Lung (tissue), 12 donors: Measurements from ENCODE around the gene ABCB6. TPM values are rescaled to one million over a fixed set of nuclear protein-coding genes. Genes with fewer than 3 reads are reported as not detected.

Source experiments
- ATAC-seq: fragments of 200-7000 bp; cut with Tn5 transposase; one replicate; pipeline ENCODE4 v1.9.1; 2020; ENCODE audit warnings: moderate number of reproducible peaks; ENCODE audit not compliant: insufficient read depth, low FRiP score
- DNase-seq, 3 donors: peaks; one replicate each; pipeline ENCODE4 v3.0.0-alpha.2; 2013 to 2017
- H3K27ac ChIP-seq, 2 donors: one replicate each; pipeline ENCODE4 v1.5.1; 2013; ENCODE audit warnings: mild to moderate bottlenecking in 2 of 2, moderate library complexity in 2 of 2, control low read depth in 1 of 2, inconsistent platforms in 1 of 2, low read depth in 1 of 2, low read length in 1 of 2
- H3K27me3 ChIP-seq, 3 donors: one replicate each; pipeline ENCODE4 v1.5.1; 2013; ENCODE audit warnings: low read length in 2 of 3; ENCODE audit not compliant: control insufficient read depth in 3 of 3, insufficient read depth in 3 of 3
- H3K36me3 ChIP-seq, 4 donors: one replicate each; pipeline ENCODE4 v1.5.1; 2013; ENCODE audit warnings: low read length in 4 of 4, mild to moderate bottlenecking in 1 of 4, moderate library complexity in 1 of 4; ENCODE audit not compliant: control insufficient read depth in 4 of 4, insufficient read depth in 4 of 4
- H3K4me1 ChIP-seq, 5 donors: one replicate each; pipeline ENCODE4 v1.5.1; 2013; ENCODE audit warnings: low read length in 5 of 5, mild to moderate bottlenecking in 2 of 5, moderate library complexity in 1 of 5; ENCODE audit not compliant: control insufficient read depth in 5 of 5, insufficient read depth in 5 of 5
- H3K4me3 ChIP-seq: one replicate; pipeline ENCODE4 v1.5.1; 2013; ENCODE audit warnings: mild to moderate bottlenecking, control low read depth, moderate library complexity
- H3K9ac ChIP-seq, 2 donors: one replicate each; pipeline ENCODE4 v1.5.1; 2013; ENCODE audit warnings: low read length in 2 of 2, control low read depth in 1 of 2; ENCODE audit not compliant: insufficient read depth in 1 of 2
- H3K9me3 ChIP-seq, 4 donors: one replicate each; pipeline ENCODE4 v1.5.1; 2013; ENCODE audit warnings: low read length in 3 of 4, mild to moderate bottlenecking in 1 of 4, moderate library complexity in 1 of 4; ENCODE audit not compliant: control insufficient read depth in 4 of 4, insufficient read depth in 3 of 4
- WGBS, 2 donors: extraction: QIAGEN DNeasy Blood & Tissue Kit; methylation state at CpG; one replicate each; pipeline ENCODE4 v1.1.7; 2013; 5-methylcytosine and 5-hydroxymethylcytosine counted together
- polyA plus RNA-seq, 2 donors: library from polyadenylated mRNA; stranded (reverse); fragments of 200-250 nt; gene quantifications; one replicate each; pipeline ENCODE4 v1.2.1, GENCODE V29; 2013
- total RNA-seq, 2 donors: library from RNA; depleted of rRNA in 1 of 2; stranded (reverse); fragments of >200 nt in 1 of 2; gene quantifications; one replicate each; pipeline ENCODE4 v1.2.1, GENCODE V29; 2014 to 2021
- TF ChIP-seq, protein P1 (sequence below): IDR thresholded peaks from 2 replicates; pipeline ENCODE4 v1.5.1; 2012; ENCODE audit warnings: mild to moderate bottlenecking; ENCODE audit errors: control extremely low read depth, extremely low read depth
- donor health status: control.
- donor health status: control.
- donor health status: Bipolar disorder and iron deficiency.
- donor health status: healthy.
- donor health status: DM: yes; HTN: yes; CAD: no.

ABCB6 gene
- total and polyA plus RNA-seq, 4 donors = 17.2 to 49.4 (median 34.0) TPM

DNA sequence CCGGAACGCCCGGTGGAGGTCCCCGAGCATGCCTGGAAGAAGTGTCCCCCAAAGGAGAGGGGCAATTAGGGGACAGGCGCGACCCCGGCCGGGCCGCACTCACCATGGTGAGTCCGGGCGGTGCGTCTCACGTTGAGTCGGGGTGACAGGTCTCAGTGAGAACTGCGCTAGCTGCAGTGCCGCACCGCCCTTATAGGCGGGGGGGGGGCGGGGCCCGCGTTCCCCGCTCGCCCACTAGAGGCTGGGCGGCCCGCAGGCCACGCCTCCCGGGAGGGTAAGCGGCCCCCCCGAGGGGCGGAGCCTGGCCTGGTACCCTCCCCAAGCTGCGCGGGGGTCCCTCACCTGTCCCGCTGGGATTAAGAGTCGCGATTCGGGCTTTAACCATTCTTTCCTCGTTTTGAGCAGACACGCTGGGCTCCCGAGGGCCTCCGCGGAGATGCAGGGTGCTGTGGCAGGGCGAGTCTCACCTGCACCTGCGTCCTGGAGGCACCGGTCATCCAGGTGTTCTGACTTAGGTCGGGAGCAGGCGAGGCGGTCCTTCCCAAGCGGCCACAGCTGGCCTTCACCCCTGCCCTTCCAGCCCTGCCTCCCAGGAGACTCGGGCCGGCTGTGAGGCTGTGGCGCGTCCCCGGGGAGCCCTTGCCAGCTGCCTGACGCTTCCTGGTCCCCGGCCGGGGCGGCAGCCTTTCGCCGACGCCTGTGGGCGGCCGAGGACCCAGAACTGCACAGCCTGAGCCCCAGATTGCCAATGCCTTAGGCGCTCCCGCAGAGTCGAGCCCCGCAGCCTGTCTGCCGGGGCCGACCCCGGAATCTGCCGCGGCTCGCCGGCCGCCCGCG lies 35.2 kb upstream of the ABCB6 start, which contains the start of gene TUBA4A:
TUBA4A (minus strand) TSS at position 166 of the 837 bp plus-strand sequence; CDS start at position 106, 60 bp downstream.
- peak; percentile 89 for ATAC-seq
- Histone ChIP-seq H3K27ac (peak within 1 kb of the TSS; percentile 84 to 94), H3K9me3 (no peaks in the 10 kb centered on the region), H3K4me3 (peak within 1 kb of the TSS; percentile 48), H3K9ac (peak within 1 kb of the TSS in 1 of 2 donors; percentile 13), H3K27me3 (peaks cover 0 to 48% (median 38%) of the 10 kb centered on the region in 3 donors), H3K36me3 (peaks cover 0 to 7% (median 0%) of the 10 kb centered on the region in 4 donors), H3K4me1 (peaks cover 0 to 34% (median 23%) of the 10 kb centered on the region in 5 donors)
- DNase-seq = peak; percentile 36 to 67 (median 62)
- WGBS, 2 donors = 0 to 1% methylated on average over 74 to 76 of the region's 76 CpGs
- TF ChIP-seq, protein P1, sequence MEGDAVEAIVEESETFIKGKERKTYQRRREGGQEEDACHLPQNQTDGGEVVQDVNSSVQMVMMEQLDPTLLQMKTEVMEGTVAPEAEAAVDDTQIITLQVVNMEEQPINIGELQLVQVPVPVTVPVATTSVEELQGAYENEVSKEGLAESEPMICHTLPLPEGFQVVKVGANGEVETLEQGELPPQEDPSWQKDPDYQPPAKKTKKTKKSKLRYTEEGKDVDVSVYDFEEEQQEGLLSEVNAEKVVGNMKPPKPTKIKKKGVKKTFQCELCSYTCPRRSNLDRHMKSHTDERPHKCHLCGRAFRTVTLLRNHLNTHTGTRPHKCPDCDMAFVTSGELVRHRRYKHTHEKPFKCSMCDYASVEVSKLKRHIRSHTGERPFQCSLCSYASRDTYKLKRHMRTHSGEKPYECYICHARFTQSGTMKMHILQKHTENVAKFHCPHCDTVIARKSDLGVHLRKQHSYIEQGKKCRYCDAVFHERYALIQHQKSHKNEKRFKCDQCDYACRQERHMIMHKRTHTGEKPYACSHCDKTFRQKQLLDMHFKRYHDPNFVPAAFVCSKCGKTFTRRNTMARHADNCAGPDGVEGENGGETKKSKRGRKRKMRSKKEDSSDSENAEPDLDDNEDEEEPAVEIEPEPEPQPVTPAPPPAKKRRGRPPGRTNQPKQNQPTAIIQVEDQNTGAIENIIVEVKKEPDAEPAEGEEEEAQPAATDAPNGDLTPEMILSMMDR = no peak

DNA sequence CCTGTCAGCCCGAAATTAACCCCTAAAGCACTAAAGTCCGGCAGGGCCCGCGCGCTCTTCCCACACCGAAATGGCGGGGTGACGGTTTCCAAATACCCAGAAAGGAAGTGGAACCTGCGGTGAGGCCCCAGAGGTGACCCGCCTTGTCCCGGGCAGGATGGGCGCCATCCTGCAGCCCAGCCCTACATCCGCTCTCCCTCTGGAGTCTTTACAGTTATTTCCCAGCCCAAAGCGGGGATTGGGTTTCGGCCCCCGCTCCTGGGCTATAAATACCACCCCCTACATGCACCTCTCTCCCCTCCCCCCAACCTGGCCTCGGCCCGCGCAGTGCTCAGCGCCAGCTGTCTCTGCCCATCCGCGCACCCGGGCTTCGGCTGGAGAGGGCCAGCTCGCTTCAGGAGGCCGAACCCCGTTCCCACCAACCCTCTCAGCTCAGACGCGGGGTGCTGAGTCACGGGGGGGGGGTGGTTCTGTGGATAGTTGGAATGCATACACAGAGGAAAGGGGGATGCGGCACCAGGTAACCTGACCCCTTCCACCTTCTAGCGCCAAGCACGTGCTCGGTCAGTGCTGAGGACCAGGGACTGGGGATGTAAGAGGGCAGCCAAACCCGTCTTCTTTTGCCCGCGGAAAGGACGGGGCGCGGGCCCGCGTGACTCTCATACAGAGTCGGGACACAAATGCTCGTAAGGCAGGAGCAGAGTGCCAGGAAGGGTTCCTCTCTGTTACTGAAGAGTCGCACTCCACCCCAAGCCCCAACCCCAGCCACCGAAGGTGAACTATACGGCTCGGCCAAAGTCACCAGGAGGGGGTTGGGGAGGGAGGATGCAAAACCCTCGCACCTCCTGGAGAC lies 34.4 kb upstream of the ABCB6 start, which contains the start of gene TUBA4B:
TUBA4B (plus strand) TSS at position 344 of the 853 bp plus-strand sequence; CDS start at position 509, 165 bp downstream.
- Histone ChIP-seq H3K36me3 (peaks cover 0 to 9% (median 3%) of the 10 kb centered on the region in 4 donors), H3K9ac (peak within 1 kb of the TSS in 1 of 2 donors; percentile 13), H3K4me3 (peak within 1 kb of the TSS; percentile 48), H3K4me1 (peaks cover 0 to 37% (median 32%) of the 10 kb centered on the region in 5 donors), H3K27me3 (peaks cover 0 to 43% (median 35%) of the 10 kb centered on the region in 3 donors), H3K27ac (peak within 1 kb of the TSS; percentile 84 to 94), H3K9me3 (no peaks in the 10 kb centered on the region)
- DNase-seq = peak in 1 of 3 donors; percentile 13
- 1 to 3% methylated on average over 49 of the region's 49 CpGs for WGBS, 2 donors
- peak; percentile 10 for ATAC-seq
- TF ChIP-seq, protein P1 = no peak

DNA sequence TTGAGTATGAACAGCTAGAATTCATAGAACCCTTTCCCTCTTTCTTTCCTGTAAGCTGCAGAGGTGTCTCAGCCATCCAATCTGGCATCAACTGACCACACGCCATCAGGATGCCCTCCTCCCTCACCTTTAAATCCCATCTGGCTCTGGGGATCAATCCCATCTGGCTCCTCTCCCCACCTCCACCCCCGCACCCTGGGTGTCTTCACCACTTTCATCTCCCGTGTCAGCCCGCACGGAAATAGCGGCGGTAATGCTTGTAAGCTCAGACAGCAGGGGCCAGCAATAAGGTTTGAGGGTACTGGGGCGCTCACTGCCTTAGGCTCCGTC lies 33.8 kb upstream of the ABCB6 start:
- Histone ChIP-seq H3K36me3 (peaks cover 0 to 12% (median 7%) of the 10 kb centered on the region in 4 donors), H3K27ac (peak overlapping the region; percentile 81 to 94), H3K27me3 (peaks cover 0 to 43% (median 35%) of the 10 kb centered on the region in 3 donors), H3K9ac (no peak overlapping the region), H3K4me3 (peak overlapping the region; percentile 48), H3K9me3 (no peaks in the 10 kb centered on the region), H3K4me1 (peaks cover 0 to 37% (median 35%) of the 10 kb centered on the region in 5 donors)
- DNase-seq = no peak
- ATAC-seq = no peak
- 5 to 13% methylated on average over 9 of the region's 9 CpGs for WGBS, 2 donors
- TF ChIP-seq, protein P1 = no peak
